ENCODE data around the gene PTPN13. TPM values are rescaled to one million over a fixed set of nuclear protein-coding genes. Genes with fewer than 3 reads are reported as not detected.

Gene PTPN13
- total and polyA plus RNA-seq, 12 donors: 0.70 to 5.5 (median 2.7) TPM

- Histone ChIP-seq H3K9me3 (peaks cover 0 to 4% (median 0%) of the 10 kb centered on the region in 11 donors), H3K27ac (no peak overlapping the region), H3K36me3 (no peaks in the 10 kb centered on the region), H3K4me1 (no peaks in the 10 kb centered on the region), H3K4me3 (no peak overlapping the region), H3K27me3 (no peaks in the 10 kb centered on the region)
- ATAC-seq (no peak), DNase-seq (no peak)
- intact Hi-C loops (cut with DNase I): no loop called here
- TF ChIP-seq CTCF (IDR thresholded peaks at IDR 0.05): no peak
- 82 to 87% methylated on average over 2 of the region's 2 CpGs for WGBS, 2 donors
Observed at GRCh38 chr4:86611757-86612156, 17.6 kb downstream of the PTPN13 start.

GRCh38 chr4:86613734-86614133, 19.6 kb downstream of the PTPN13 start:
- DNase-seq (no peak), ATAC-seq (no peak)
- Histone ChIP-seq H3K9me3 (peaks cover 0 to 4% (median 0%) of the 10 kb centered on the region in 11 donors), H3K36me3 (no peaks in the 10 kb centered on the region), H3K4me3 (no peak overlapping the region), H3K4me1 (no peaks in the 10 kb centered on the region), H3K27ac (no peak overlapping the region), H3K27me3 (no peaks in the 10 kb centered on the region)
- TF ChIP-seq CTCF (IDR thresholded peaks at IDR 0.05): no peak
- WGBS, 2 donors: 80 to 86% methylated on average over 2 of the region's 2 CpGs
- intact Hi-C loops (cut with DNase I): no loop called here

GRCh38 chr4:86614865-86615264, 20.8 kb downstream of the PTPN13 start:
- Histone ChIP-seq H3K4me1 (no peaks in the 10 kb centered on the region), H3K36me3 (no peaks in the 10 kb centered on the region), H3K9me3 (peaks cover 0 to 5% (median 0%) of the 10 kb centered on the region in 11 donors), H3K4me3 (no peak overlapping the region), H3K27ac (no peak overlapping the region), H3K27me3 (no peaks in the 10 kb centered on the region)
- ATAC-seq (no peak), DNase-seq (no peak)
- no peak for TF ChIP-seq CTCF (IDR thresholded peaks at IDR 0.05)
- WGBS, 2 donors: 95% methylated on average over 3 of the region's 3 CpGs
- intact Hi-C loops (cut with DNase I): no loop called here

GRCh38 chr4:86615501-86615900, 21.4 kb downstream of the PTPN13 start:
- DNase-seq: no peak
- Histone ChIP-seq H3K4me3 (no peak overlapping the region), H3K36me3 (no peaks in the 10 kb centered on the region), H3K27me3 (no peaks in the 10 kb centered on the region), H3K4me1 (no peaks in the 10 kb centered on the region), H3K27ac (no peak overlapping the region), H3K9me3 (peaks cover 0 to 5% (median 0%) of the 10 kb centered on the region in 11 donors)
- ATAC-seq: no peak
- WGBS, 2 donors: 75 to 93% methylated on average over 1 of the region's 1 CpG
- no peak for TF ChIP-seq CTCF (IDR thresholded peaks at IDR 0.05)
- intact Hi-C loops (cut with DNase I): no loop called here

Measured in heart right ventricle (tissue), 16 donors.